SK-MEL-5 (cell line): ENCODE measurements around the gene MTRF1. TPM values are rescaled to one million over a fixed set of nuclear protein-coding genes. Genes with fewer than 3 reads are reported as not detected.

ENCODE experiments used
- DNase-seq: peaks from one replicate; pipeline ENCODE4 v3.0.0-alpha.2; 2016; ENCODE audit warnings: low read depth, low spot score
- in situ Hi-C: cut with HindIII; loops from 2 replicates; pipeline ENCODE4 v1.10.0; 2016; ENCODE audit warnings: low sequenced_read_pairs, high pct_unique_total_duplicates, low pct_unique_long_range_greater_than_20kb
- total RNA-seq: library from RNA; depleted of rRNA; stranded (reverse); fragments of >200 nt; shearing (Covaris generic); gene quantifications from 2 replicates; pipeline ENCODE4 v1.2.3, GENCODE V29; 2014

The MTRF1 gene
- total RNA-seq, 1 experiment from 2014 or later = 18.3 TPM

DNA sequence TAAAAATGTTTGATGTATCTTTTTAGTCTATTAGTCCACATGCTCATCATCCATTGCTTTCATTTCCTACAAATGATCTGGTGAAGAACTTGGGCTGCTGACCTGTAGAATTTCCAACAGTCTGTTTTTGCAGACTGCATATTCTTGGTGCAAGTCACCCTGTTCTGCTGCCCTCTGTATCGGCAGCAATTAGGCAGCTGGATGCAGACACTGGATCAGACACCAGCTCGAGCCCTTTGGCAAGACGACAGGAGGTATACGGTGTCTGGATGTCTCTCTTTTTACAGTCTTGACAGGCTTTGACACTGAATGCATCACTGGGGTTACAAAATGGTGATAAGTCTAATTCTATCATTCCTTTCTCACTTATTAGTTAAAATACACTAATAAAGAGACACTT is 21.8 kb downstream of the MTRF1 start:
- DNase-seq = no peak
- in situ Hi-C loops = no loop called here

GRCh38 chr13:41236369-41236768 is 27.0 kb downstream of the MTRF1 start:
- in situ Hi-C loops = no loop called here
- no peak for DNase-seq

GRCh38 chr13:41232578-41233480 is 30.5 kb downstream of the MTRF1 start:
- no peak for DNase-seq
- in situ Hi-C loops = no loop called here

DNA sequence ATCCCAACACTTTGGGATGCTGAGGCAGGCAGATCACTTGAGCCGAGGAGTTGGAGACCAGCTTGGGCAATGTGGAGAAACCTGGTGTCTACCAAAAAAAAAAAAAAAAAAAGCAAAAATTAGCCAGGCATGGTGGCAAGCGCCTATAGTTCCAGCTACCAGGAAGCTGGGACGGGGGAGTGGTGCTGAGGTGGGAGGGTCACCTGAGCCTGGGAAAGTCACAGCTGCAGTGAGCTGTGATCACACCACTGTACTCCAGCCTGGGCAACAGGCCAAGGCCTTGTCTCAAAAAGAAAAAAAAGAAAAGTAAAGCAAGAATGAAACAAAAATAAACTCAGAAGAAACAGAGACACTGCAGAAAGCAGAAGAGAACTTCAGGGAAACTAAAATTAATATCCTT is 31.6 kb downstream of the MTRF1 start:
- in situ Hi-C loops = no loop called here
- DNase-seq = no peak

- no peak for DNase-seq
Observed at GRCh38 chr13:41231025-41231677, 32.2 kb downstream of the MTRF1 start.

DNA sequence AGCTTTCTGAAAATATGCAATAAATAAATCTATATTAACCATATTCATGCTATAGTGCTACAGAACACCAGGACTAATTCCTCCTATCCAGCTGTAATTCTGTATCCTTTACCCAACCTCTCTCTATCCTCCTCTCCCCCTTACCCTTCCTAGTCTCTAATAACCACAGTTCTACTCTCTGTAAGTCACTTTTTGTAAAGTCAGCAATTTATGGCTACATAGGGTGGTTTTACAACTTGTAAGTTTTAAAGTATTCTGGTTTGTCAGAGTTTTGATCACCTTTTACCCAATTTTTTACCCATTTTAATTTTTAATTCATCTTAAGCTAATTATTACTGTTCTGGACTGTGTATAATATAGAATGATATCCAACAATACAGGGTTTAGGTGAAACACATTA is 34.0 kb downstream of the MTRF1 start:
- no peak for DNase-seq
- in situ Hi-C loops = no loop called here

More at GRCh38 chr13:41231025-41231677, 32.2 kb downstream of the MTRF1 start:
- in situ Hi-C loops = no loop called here

DNA sequence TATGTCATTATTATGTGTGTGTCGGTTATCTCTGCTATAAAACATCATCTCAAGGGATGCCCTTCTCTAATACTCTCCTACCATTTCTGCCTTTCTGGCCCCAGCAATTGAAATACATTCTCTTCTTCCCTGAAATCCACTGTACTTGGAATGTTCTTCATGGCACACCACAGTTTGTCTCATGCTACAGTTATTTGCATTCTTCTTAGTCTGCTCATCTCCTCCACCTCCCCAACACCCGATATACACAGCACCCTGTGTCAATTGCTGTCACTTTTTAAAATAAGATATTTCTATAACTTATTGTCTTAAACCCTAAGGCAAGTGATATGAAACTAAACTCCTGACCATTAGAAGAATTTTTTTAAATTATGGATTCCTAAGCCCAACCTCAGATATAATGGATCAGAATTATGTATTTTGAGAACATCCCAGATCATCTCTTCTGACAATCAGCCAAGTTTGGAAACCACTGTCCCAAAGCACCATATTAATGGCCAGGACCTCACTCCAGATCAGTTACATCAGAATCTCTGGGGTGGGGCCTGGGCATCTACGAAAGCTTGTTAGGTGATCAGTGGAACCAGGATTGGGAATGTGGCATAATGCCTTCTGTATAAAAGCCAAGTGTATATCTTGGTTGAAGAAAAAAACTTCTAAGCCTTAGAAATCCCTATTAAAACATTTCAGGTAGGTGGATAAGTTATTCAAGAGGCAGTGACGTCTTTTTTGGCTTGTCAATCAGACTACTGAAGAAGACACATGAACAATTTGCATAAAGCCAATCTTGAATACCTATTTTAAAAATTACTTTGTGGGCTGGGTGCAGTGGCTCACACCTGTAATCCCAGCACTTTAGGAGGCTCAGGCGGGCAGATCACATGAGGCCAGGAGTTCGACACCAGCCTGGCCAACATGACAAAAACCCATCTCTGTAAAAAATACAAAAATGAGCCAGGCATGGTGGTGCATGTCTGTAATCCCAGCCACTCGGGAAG is 39.0 kb downstream of the MTRF1 start:
- in situ Hi-C loops = no loop called here
- DNase-seq = no peak

DNA sequence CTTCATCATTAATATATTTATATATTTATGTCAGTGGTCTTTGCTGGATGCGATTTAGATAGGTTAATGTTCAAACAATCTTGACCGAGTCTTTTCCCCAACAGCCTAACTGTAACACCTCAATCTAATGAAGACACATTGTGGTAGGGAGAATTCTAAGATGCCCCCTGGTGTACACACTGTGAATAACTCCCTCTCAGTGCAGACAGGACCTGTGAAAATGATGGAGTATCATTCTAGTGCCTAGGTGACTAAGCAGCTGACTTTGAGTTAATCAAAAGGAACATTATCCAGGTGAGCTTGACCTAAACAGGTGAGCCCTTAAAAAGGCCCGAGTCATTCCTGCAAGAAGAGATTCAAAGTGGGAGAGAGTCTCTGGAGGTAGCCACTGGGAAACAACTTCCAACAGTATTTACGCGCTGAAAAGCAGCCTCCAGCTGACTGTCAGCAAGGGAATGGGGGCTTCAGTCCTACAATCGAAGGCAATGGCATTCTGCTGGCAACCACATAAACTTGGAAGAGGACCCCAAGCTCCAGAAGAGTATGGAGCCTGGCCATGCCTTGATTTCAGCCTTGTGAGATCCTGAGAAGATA is 41.0 kb downstream of the MTRF1 start:
- in situ Hi-C loops = no loop called here
- DNase-seq = peak; percentile 77

DNA sequence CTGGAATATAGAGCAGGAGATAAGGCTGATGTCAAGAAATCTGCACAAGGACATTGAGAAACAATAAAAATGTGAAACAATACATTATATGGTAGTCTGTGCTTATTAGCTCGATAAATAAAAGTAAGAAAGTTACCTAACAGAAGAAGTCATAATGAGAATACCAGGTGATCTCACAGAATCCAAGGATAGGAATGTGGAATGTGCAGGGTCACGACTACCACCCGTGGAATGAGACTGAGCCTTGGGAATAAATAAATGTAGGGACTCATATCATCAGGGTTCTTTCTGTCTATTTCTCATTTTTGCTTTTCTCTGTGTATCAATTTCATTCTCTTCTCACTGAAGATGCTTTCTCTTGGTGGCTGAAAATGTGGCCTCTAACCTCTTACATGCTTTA is 43.0 kb downstream of the MTRF1 start:
- DNase-seq = no peak
- in situ Hi-C loops = no loop called here

DNA sequence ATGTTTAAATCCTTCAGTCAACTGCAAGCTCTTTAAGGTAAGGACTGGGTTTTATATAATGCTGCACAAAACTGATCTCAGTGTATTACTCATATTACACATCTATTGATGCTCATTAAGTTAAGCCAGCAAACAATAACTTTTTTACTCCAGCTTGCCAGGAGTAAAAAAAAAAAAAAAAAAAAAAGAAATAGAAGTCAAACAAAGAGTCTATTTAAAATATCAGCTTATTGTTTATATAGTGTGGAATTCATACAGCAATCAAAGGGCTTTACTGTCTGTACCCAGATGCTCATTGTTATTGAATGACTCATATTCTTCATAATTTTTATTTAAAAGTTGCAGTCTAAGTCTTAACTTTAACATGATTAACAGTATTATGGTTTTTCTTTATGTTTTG is 47.2 kb downstream of the MTRF1 start:
- DNase-seq = peak; percentile 63
- in situ Hi-C loops = no loop called here

GRCh38 chr13:41213919-41214318 is 49.5 kb downstream of the MTRF1 start:
- in situ Hi-C loops = no loop called here
- DNase-seq = no peak

DNA sequence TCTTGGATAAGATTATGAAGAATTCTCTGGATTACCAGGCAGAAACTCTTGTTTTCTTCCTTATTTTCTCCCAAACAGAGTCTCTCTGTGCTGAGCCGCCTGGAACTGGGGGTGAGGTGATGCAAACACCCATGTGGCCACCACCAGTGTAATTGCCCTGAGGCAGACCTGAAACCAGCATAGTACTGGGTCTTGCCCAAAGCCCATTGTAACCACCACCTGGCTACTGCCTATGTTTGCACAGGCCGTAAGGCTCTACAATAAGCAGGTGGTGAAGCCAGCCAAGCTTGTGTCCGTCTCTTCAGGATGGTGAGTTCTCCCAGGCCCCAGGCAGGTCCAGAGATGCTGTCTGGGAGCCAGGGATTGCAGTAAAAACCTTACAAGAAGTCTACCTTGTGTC is 50.1 kb downstream of the MTRF1 start:
- DNase-seq = no peak
- in situ Hi-C loops = no loop called here

DNA sequence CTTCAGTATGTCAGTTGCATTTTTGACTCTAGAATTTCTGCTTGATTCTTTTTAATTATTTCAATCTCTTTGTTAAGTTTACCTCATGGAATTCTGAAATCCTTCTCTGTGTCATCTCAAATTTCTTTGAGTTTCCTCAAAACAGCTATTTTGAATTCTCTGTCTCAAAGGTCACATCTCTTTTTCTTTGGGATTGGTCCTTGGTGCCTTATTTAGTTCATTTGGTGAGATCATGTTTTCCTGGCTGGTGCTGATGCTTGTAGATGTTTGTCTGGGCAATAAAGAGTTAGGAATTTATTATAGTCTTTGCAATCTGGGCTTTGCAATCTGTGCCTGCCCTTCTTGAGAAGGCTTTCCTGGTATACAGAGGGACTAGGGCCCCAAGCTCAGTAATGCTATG is 50.5 kb downstream of the MTRF1 start:
- no peak for DNase-seq
- in situ Hi-C loops = no loop called here

DNA sequence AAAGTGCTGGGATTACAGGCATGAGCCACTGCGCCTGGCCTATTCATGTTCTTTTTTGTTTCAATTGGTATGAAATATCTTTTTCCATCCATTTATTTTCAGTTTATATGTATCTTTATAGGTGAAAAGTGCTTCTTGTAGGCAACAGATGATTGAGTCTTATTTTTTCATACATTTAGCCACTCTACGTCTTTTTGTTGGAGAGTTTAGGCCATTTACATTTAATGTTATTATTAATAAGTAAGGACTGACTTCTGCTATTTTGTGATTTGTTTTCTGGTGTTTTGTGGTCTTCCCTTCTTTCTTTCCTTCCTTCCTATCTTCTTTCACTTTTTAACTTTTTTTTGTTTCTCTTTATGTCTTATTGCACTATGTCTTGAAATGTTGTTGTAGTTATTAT is 52.3 kb downstream of the MTRF1 start:
- in situ Hi-C loops = no loop called here
- no peak for DNase-seq

DNA sequence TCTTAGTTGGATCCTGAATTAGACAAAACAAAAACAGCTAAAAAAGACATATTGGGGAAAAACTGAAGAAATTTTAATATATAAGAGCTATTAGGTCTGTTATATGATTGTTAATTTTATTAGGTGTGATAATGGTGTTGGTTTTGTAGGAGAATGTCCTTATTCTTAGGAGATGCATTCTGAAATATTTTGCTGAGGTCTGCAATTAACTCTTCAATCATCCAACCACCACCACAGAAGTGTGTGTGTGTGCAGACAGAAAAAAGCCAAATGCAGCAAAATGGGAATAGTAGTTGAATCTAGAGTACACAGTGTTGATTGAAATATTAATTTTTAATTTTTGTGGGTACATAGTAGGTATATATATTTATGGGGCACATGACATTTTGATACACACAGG is 56.9 kb downstream of the MTRF1 start:
- no peak for DNase-seq
- in situ Hi-C loops = no loop called here

- in situ Hi-C loops = no loop called here
Observed at GRCh38 chr13:41203810-41204209, 59.6 kb downstream of the MTRF1 start.

GRCh38 chr13:41200126-41200525 is 63.2 kb downstream of the MTRF1 start:
- no peak for DNase-seq
- in situ Hi-C loops = no loop called here

More at GRCh38 chr13:41203810-41204209, 59.6 kb downstream of the MTRF1 start:
- DNase-seq = no peak

- DNase-seq = no peak
- in situ Hi-C loops = no loop called here
Observed at GRCh38 chr13:41199526-41199925, 63.9 kb downstream of the MTRF1 start.
